ENCODE results near the gene STRBP. TPM values are rescaled to one million over a fixed set of nuclear protein-coding genes. Genes with fewer than 3 reads are reported as not detected.

Gene STRBP
- total and polyA plus RNA-seq, 9 of the 15 experiments (the other 6 are each of a cell fraction or from before 2014, with no cell fraction given): 27.7 to 84.0 (median 70.2) TPM

- no peak for TF ChIP-seq TOE1 (IDR thresholded peaks at IDR 0.05; ENCODE audit: borderline replicate concordance)
- TF ChIP-seq TOE1 (CRISPR knock-in tag; IDR thresholded peaks at IDR 0.05; ENCODE audit: borderline replicate concordance, low read depth): no peak
- no peak for TF ChIP-seq PURB (CRISPR knock-in tag; IDR thresholded peaks at IDR 0.05; ENCODE audit: low read depth)
- TF ChIP-seq ZBED1 (IDR thresholded peaks at IDR 0.05): no peak
- TF ChIP-seq ATF4 (CRISPR knock-in tag; IDR thresholded peaks at IDR 0.05): no peak
- no peak for TF ChIP-seq SMARCC2 (IDR thresholded peaks at IDR 0.05; ENCODE audit: low read depth)
- no peak for TF ChIP-seq MIER1 (IDR thresholded peaks at IDR 0.05; ENCODE audit: low read depth)
- TF ChIP-seq, protein P1, sequence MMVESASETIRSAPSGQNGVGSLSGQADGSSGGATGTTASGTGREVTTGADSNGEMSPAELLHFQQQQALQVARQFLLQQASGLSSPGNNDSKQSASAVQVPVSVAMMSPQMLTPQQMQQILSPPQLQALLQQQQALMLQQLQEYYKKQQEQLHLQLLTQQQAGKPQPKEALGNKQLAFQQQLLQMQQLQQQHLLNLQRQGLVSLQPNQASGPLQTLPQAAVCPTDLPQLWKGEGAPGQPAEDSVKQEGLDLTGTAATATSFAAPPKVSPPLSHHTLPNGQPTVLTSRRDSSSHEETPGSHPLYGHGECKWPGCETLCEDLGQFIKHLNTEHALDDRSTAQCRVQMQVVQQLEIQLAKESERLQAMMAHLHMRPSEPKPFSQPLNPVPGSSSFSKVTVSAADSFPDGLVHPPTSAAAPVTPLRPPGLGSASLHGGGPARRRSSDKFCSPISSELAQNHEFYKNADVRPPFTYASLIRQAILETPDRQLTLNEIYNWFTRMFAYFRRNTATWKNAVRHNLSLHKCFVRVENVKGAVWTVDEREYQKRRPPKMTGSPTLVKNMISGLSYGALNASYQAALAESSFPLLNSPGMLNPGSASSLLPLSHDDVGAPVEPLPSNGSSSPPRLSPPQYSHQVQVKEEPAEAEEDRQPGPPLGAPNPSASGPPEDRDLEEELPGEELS (CRISPR knock-in tag; IDR thresholded peaks at IDR 0.05; ENCODE audit: borderline replicate concordance): no peak
Measured at GRCh38 chr9:123169926-123170325, 98.5 kb downstream of the STRBP start (continued).

DNA sequence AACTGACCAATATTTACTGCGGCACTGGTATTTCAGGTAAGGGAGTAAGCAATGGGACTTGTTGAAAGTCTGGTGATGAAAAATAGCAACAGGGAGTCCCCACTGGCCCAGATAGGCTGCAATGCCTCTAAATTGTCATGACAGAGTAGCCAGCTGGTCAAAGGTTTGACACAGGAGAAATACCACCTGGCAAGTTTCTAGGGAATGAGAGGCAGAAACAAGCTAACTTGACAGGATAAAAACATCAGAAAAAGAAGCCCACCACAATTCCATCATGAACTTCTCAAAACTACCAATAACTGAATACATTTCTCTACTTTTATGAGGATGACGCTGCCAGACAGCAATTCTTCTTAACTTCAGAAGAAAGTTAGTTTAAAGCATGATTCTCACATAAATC lies 99.8 kb downstream of the STRBP start:
- WGBS (ENCODE audit: insufficient coverage, low coverage, missing lambda C conversion rate): 88% methylated on average over 2 of the region's 2 CpGs
- H2AFZ ChIP-seq (ENCODE audit: low read depth, low read length): no peak overlapping the region
- intact Hi-C loops (cut with micrococcal nuclease): no loop called here
- H3K79me2 ChIP-seq (ENCODE audit: control insufficient read depth, insufficient read depth, low read length): no peaks in the 10 kb centered on the region
- H3K36me3 ChIP-seq (ENCODE audit: control insufficient read depth, insufficient read depth, low read length): peaks cover 29% of the 10 kb centered on the region
- DNase-seq (ENCODE audit: extremely low read depth in 1 of 4, low spot score in 3 of 4) (no peak), FAIRE-seq (no peak), ATAC-seq (no peak)
- no peaks in the 10 kb centered on the region for H4K20me1 ChIP-seq (replicated peaks; ENCODE audit: control insufficient read depth, insufficient read depth, low read length)
- no peaks in the 10 kb centered on the region for H3K9me1 ChIP-seq (ENCODE audit: control insufficient read depth, insufficient read depth, low read length)
- H3K27me3 ChIP-seq (ENCODE audit: control insufficient read depth in 2 of 2, insufficient read depth in 2 of 2, low read length in 2 of 2): no peaks in the 10 kb centered on the region
- CTCF ChIA-PET (ENCODE audit: low intra/inter-chr PET ratio): no interaction called here
- no peak overlapping the region for H3K4me2 ChIP-seq (ENCODE audit: insufficient read depth, low read length)
- H3K9ac ChIP-seq (ENCODE audit: insufficient read depth in 1 of 2, low read depth in 2 of 2, low read length in 2 of 2): no peak overlapping the region
- H3K4me3 ChIP-seq: no peak overlapping the region
- in situ Hi-C loops (cut with MboI): no loop called here
- BruUV-seq (replicated peaks): no TSS peak
- H3K27ac ChIP-seq (ENCODE audit: extremely low read depth, low read depth, low read length): no peak overlapping the region
- H3K4me1 ChIP-seq (replicated peaks in 1 of 2; ENCODE audit: control insufficient read depth in 2 of 2, insufficient read depth in 2 of 2, low read length in 2 of 2): no peaks in the 10 kb centered on the region
- POLR2A ChIA-PET: interaction anchor here (0.7 kb wide), 1 partner anchor 1272 kb away, joined by 3 read pairs; no protein-coding TSS in a partner anchor
- no peaks in the 10 kb centered on the region for H3K9me3 ChIP-seq (replicated peaks; ENCODE audit: control insufficient read depth, insufficient read depth, low read depth, low read length)
- no peak for TF ChIP-seq TBP (optimal IDR thresholded peaks at IDR 0.05; ENCODE audit: low read depth, low read length)
- TF ChIP-seq, protein P2, sequence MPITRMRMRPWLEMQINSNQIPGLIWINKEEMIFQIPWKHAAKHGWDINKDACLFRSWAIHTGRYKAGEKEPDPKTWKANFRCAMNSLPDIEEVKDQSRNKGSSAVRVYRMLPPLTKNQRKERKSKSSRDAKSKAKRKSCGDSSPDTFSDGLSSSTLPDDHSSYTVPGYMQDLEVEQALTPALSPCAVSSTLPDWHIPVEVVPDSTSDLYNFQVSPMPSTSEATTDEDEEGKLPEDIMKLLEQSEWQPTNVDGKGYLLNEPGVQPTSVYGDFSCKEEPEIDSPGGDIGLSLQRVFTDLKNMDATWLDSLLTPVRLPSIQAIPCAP (CRISPR knock-in tag; IDR thresholded peaks at IDR 0.05; ENCODE audit: borderline replicate concordance): no peak
- TF ChIP-seq, protein P3, sequence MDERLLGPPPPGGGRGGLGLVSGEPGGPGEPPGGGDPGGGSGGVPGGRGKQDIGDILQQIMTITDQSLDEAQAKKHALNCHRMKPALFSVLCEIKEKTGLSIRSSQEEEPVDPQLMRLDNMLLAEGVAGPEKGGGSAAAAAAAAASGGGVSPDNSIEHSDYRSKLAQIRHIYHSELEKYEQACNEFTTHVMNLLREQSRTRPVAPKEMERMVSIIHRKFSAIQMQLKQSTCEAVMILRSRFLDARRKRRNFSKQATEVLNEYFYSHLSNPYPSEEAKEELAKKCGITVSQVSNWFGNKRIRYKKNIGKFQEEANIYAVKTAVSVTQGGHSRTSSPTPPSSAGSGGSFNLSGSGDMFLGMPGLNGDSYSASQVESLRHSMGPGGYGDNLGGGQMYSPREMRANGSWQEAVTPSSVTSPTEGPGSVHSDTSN (CRISPR knock-in tag; IDR thresholded peaks at IDR 0.05; ENCODE audit: low read depth): no peak
- TF ChIP-seq, protein P3 (tag; conservative IDR thresholded peaks at IDR 0.05; ENCODE audit: low read depth): no peak

All from K562 (cell line).